Osteoblast (primary cell): ENCODE data around the gene NUCKS1. TPM values are rescaled to one million over a fixed set of nuclear protein-coding genes. Genes with fewer than 3 reads are reported as not detected.

ENCODE experiments used
- DNase-seq: peaks from one replicate; pipeline ENCODE4 v3.0.0; 2011; ENCODE audit warnings: low spot score, mixed read lengths; ENCODE audit not compliant: insufficient read length; ENCODE audit errors: missing footprints
- H2AFZ ChIP-seq: 2 replicates; pipeline ENCODE4 v1.6.0; 2011; ENCODE audit warnings: mild to moderate bottlenecking, low read length
- H3K27ac ChIP-seq: 2 replicates; pipeline ENCODE4 v1.5.1; 2011; ENCODE audit warnings: mild to moderate bottlenecking, low read depth, low read length, moderate library complexity
- H3K27me3 ChIP-seq: 2 replicates; pipeline ENCODE4 v1.6.0; 2012; ENCODE audit warnings: mild to moderate bottlenecking, control low read depth, inconsistent platforms, low read length, moderate library complexity; ENCODE audit not compliant: insufficient read depth
- H3K36me3 ChIP-seq: 2 replicates; pipeline ENCODE4 v1.5.1; 2011; ENCODE audit warnings: mild to moderate bottlenecking, low read length, control low read depth, moderate library complexity; ENCODE audit not compliant: insufficient read depth
- H3K4me1 ChIP-seq: 2 replicates; pipeline ENCODE4 v1.5.1; 2011; ENCODE audit warnings: mild to moderate bottlenecking, low read length, control low read depth, moderate library complexity; ENCODE audit not compliant: insufficient read depth
- H3K4me2 ChIP-seq: 2 replicates; pipeline ENCODE4 v1.6.0; 2011; ENCODE audit warnings: mild to moderate bottlenecking, low read length; ENCODE audit not compliant: insufficient read depth
- H3K4me3 ChIP-seq: fragments of 200-600 bp; sonication (generic); 3 replicates; pipeline ENCODE4 v1.5.1; 2012; ENCODE audit warnings: mild to moderate bottlenecking, low read length, inconsistent platforms; ENCODE audit not compliant: insufficient read depth
- H3K79me2 ChIP-seq: 2 replicates; pipeline ENCODE4 v1.6.0; 2012; ENCODE audit warnings: mild to moderate bottlenecking, low read length, control low read depth, inconsistent platforms; ENCODE audit not compliant: insufficient read depth
- H3K9me3 ChIP-seq: 2 replicates; pipeline ENCODE4 v1.5.1; 2011; ENCODE audit warnings: low read depth, low read length, control low read depth
- H4K20me1 ChIP-seq: 2 replicates; pipeline ENCODE4 v1.6.0; 2012; ENCODE audit warnings: mild to moderate bottlenecking, low read length, control low read depth; ENCODE audit not compliant: insufficient read depth
- CTCF ChIP-seq: IDR thresholded peaks from 2 replicates; pipeline ENCODE4 v1.5.1; 2011; ENCODE audit warnings: mild to moderate bottlenecking, low read depth, low read length, moderate library complexity; ENCODE audit errors: extremely low read depth
- total RNA-seq: library from RNA; depleted of rRNA; stranded (reverse); fragments of >200 nt; gene quantifications from 2 replicates; pipeline ENCODE4 v1.2.3, GENCODE V29; 2012

The NUCKS1 gene
- total RNA-seq, 1 donor: 140 TPM

- Histone ChIP-seq H3K79me2 (no peaks in the 10 kb centered on the region), H3K9me3 (no peaks in the 10 kb centered on the region), H3K27me3 (peaks cover 3% of the 10 kb centered on the region), H3K4me3 (no peak overlapping the region), H3K4me2 (no peak overlapping the region), H3K36me3 (no peaks in the 10 kb centered on the region), H3K4me1 (no peaks in the 10 kb centered on the region), H4K20me1 (no peaks in the 10 kb centered on the region), H3K27ac (no peak overlapping the region), H2AFZ (no peak overlapping the region)
- DNase-seq: no peak
- no peak for TF ChIP-seq CTCF
Measured at GRCh38 chr1:205672970-205673369, 77.0 kb downstream of the NUCKS1 start.

- Histone ChIP-seq H3K4me1 (no peaks in the 10 kb centered on the region), H3K36me3 (no peaks in the 10 kb centered on the region), H3K4me3 (no peak overlapping the region), H3K4me2 (no peak overlapping the region), H3K9me3 (no peaks in the 10 kb centered on the region), H2AFZ (no peak overlapping the region), H3K27me3 (peaks cover 3% of the 10 kb centered on the region), H3K79me2 (no peaks in the 10 kb centered on the region), H3K27ac (no peak overlapping the region), H4K20me1 (no peaks in the 10 kb centered on the region)
- no peak for DNase-seq
- no peak for TF ChIP-seq CTCF
Measured at GRCh38 chr1:205672395-205672889, 77.5 kb downstream of the NUCKS1 start.

DNA sequence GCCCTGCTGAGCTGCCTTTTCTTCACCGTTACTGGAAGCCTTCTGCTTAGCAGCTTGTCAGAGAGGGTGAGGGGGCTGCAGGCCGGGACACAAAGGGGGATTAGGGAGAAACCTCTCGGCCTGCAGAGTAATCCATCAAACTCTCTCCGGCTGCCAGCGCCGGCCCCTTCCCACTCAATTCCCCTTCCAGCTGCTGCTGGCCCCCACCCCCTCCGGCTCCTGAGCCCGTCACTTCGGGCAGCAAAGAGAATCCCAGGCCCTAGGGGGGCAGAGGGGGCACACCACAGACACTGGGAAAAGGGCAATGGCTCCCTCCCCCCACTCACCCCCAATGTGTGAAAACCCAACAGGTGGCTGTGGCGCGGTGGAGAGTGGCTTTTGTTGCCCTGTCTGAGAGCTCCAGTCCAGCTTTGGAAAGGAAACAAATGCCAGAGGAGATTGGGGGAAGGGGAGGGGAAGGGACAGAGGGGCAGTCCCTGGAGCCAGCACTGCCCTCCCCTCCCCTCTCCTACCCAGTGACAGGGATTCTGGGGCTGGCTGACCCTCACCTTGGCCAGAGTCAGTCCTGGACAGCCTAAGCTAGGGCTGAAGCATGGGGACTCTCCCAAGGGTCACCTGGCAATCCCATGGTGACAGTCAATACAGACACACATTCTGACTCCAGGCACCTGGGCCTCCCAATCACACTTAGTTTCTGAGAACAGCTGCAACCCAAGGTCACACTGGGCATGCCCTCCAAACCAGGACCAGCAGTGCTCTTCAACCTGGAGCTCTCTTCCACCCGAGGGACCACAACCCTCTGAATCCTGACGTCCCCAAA lies 79.2 kb downstream of the NUCKS1 start:
- Histone ChIP-seq H3K9me3 (no peaks in the 10 kb centered on the region), H3K79me2 (no peaks in the 10 kb centered on the region), H3K4me2 (no peak overlapping the region), H3K36me3 (no peaks in the 10 kb centered on the region), H3K27ac (no peak overlapping the region), H3K27me3 (peaks cover 3% of the 10 kb centered on the region), H4K20me1 (no peaks in the 10 kb centered on the region), H2AFZ (no peak overlapping the region), H3K4me3 (no peak overlapping the region), H3K4me1 (no peaks in the 10 kb centered on the region)
- DNase-seq: peak; percentile 44
- TF ChIP-seq CTCF: no peak

DNA sequence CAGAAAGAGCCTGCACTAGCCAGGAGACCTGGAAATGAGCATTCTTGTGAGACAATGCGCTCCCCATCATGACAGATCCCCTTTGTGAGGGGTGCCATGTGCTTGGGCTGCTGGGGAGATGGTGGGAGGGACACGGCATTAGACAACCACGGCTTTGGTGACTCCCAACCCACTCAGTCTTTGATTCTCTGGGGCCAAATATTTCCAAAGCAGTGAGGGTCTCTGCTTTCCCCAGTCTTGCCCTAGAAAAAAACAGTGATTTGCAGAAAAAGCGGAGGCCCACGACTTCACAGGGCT lies 79.9 kb downstream of the NUCKS1 start:
- H4K20me1 ChIP-seq: no peaks in the 10 kb centered on the region

More for the DNA sequence above, 79.9 kb downstream of the NUCKS1 start:
- Histone ChIP-seq H3K9me3 (no peaks in the 10 kb centered on the region), H3K27ac (no peak overlapping the region), H3K4me1 (no peaks in the 10 kb centered on the region), H3K27me3 (peaks cover 3% of the 10 kb centered on the region), H3K36me3 (no peaks in the 10 kb centered on the region), H2AFZ (no peak overlapping the region), H3K4me2 (no peak overlapping the region), H3K79me2 (no peaks in the 10 kb centered on the region), H3K4me3 (no peak overlapping the region)
- TF ChIP-seq CTCF: no peak
- DNase-seq: peak; percentile 52
